ENCODE data around the gene BFSP2. TPM values are rescaled to one million over a fixed set of nuclear protein-coding genes. Genes with fewer than 3 reads are reported as not detected.

BFSP2 gene
- total and polyA plus RNA-seq, 2 of the 4 experiments (the other 2 are of a cell fraction): not detected

- Histone ChIP-seq H3K4me1 (ENCODE audit: control insufficient read depth, insufficient read depth, low read length) (0 out of 2 replicates have a peak, but pooled peaks cover under 1% of the 10 kb centered on the region), H3K4me2 (ENCODE audit: low read depth, low read length) (no peak overlapping the region), H3K9me1 (ENCODE audit: insufficient read depth, low read length) (no peaks in the 10 kb centered on the region), H4K5ac (ENCODE audit: low read depth, low read length) (no peak overlapping the region), H2AFZ (replicated peaks; ENCODE audit: low read length, poor library complexity) (no peak overlapping the region), H3K14ac (replicated peaks; ENCODE audit: low read depth, low read length) (no peak overlapping the region), H2BK5ac (ENCODE audit: low read depth, low read length, poor library complexity, severe bottlenecking) (no peak overlapping the region), H3K36me3 (ENCODE audit: control insufficient read depth, insufficient read depth, low read length) (no peaks in the 10 kb centered on the region), H4K8ac (ENCODE audit: low read depth in 2 of 2, low read length in 2 of 2) (no peak overlapping the region), H4K20me1 (ENCODE audit: insufficient read depth, low read length) (no peaks in the 10 kb centered on the region), H3K23ac (ENCODE audit: low read depth, low read length) (no peak overlapping the region), H3K4me3 (ENCODE audit: insufficient read depth, low read depth, low read length) (no peak overlapping the region), H3K27ac (ENCODE audit: insufficient read depth, low read length) (no peak overlapping the region), H2BK15ac (ENCODE audit: low read depth, low read length) (no peak overlapping the region), H2AK9ac (replicated peaks; ENCODE audit: low read depth, low read length, poor library complexity) (no peak overlapping the region), H3K79me1 (ENCODE audit: low read depth in 1 of 2, low read length in 2 of 2) (no peaks in the 10 kb centered on the region), H3K18ac (ENCODE audit: low read depth, low read length) (no peak overlapping the region), H3K9me3 (ENCODE audit: control insufficient read depth, insufficient read depth, low read length) (no peaks in the 10 kb centered on the region), H3K4ac (ENCODE audit: low read depth, low read length) (no peak overlapping the region), H2BK20ac (ENCODE audit: low read depth, low read length) (no peak overlapping the region), H2BK120ac (ENCODE audit: low read depth, low read length) (no peak overlapping the region), H3K56ac (ENCODE audit: extremely low read depth, insufficient read depth, low read length) (no peak overlapping the region), H2AK5ac (ENCODE audit: low read depth, low read length) (no peak overlapping the region), H3K27me3 (ENCODE audit: control insufficient read depth, insufficient read depth, low read length) (0 out of 2 replicates have a peak, but pooled peaks cover 2% of the 10 kb centered on the region), H3K9ac (ENCODE audit: low read depth, low read length) (no peak overlapping the region), H4K91ac (ENCODE audit: insufficient read depth, low read depth, low read length) (no peak overlapping the region)
- CTCF ChIA-PET: interaction anchor here (0.6 to 1.4 kb wide), 5 partner anchors 12 to 354 kb away, joined by 3 to 4 read pairs (median 3); no protein-coding TSS in a partner anchor
- BruUV-seq (replicated peaks): no TSS peak
- peak; percentile 59 for TF ChIP-seq SMC3 (IDR thresholded peaks at IDR 0.05; ENCODE audit: low read depth, low read length)
- TF ChIP-seq RAD21 (IDR thresholded peaks at IDR 0.05; ENCODE audit: low read length): peak; percentile 59
- peak; percentile 54 for TF ChIP-seq CTCF (conservative IDR thresholded peaks at IDR 0.05; ENCODE audit: low read depth, low read length)
- no peak for TF ChIP-seq RFX5 (IDR thresholded peaks at IDR 0.05; ENCODE audit: low read depth, low read length)
- TF ChIP-seq RCOR1 (IDR thresholded peaks at IDR 0.05; ENCODE audit: insufficient replicate concordance, low read length): no peak
- POLR2A ChIA-PET (ENCODE audit: unreplicated experiment): interaction anchor here (0.6 kb wide), 1 partner anchor 9 kb away, joined by 4 read pairs; no protein-coding TSS in a partner anchor
- peak; percentile 56 for DNase-seq
- WGBS, 2 experiments (ENCODE audit: extremely low coverage in 2 of 2, insufficient read length in 1 of 2): no CpG with 5 or more reads among the region's 1 CpG
- intact Hi-C loops (cut with micrococcal nuclease) (loop anchor here (2.0 kb wide), 1 partner anchor 114 kb away; no protein-coding TSS in a partner anchor), in situ Hi-C loops (cut with MboI; ENCODE audit: low sequenced_read_pairs) (loop anchor here (25.0 kb wide), 1 partner anchor 348 kb away; the partner anchor contains the start of gene SRPRB), dilution Hi-C loops (cut with HindIII; ENCODE audit: low sequenced_read_pairs, unreplicated experiment) (no loop called here)
- ATAC-seq (ENCODE audit: low read depth): peak; percentile 73
Observed at GRCh38 chr3:133464573-133464972, 64.7 kb downstream of the BFSP2 start.
